HEK293T (cell line): ENCODE results near the gene ZNF436.
"Not testable (repeated sequence)": the region's sequence is repeated elsewhere in the genome, so short reads cannot be mapped to it uniquely, and the experiment has no call there.

Experiments used
- CTCF ChIA-PET: fragments of 350-600 bp; formaldehyde crosslinking; extraction: SDS; loops from one replicate; lab custom pipeline; 2021; ENCODE audit warnings: antibody characterized with exemption, inconsistent platforms; lab: Yijun Ruan, JAX
- POLR2A ChIA-PET: fragments of 350-600 bp; formaldehyde crosslinking; extraction: SDS; loops from one replicate; lab custom pipeline; 2020; ENCODE audit warnings: antibody characterized with exemption, inconsistent platforms; lab: Yijun Ruan, JAX
- DNase-seq: peaks from one replicate; pipeline ENCODE4 v3.0.0; 2012; ENCODE audit warnings: mixed read lengths; ENCODE audit errors: extremely low spot score
- BHLHE40 ChIP-seq: fragments of 450-650 bp; IDR thresholded peaks from 2 replicates; pipeline ENCODE4 v1.6.1; 2016; ENCODE audit warnings: mild to moderate bottlenecking, moderate library complexity, borderline replicate concordance
- CTBP1 ChIP-seq: fragments of 450-650 bp; IDR thresholded peaks from 2 replicates; pipeline ENCODE4 v1.6.1; 2016; ENCODE audit warnings: borderline replicate concordance
- ELF4 ChIP-seq: fragments of 450-650 bp; IDR thresholded peaks from 2 replicates; pipeline ENCODE4 v1.6.1; 2017; ENCODE audit warnings: antibody characterized with exemption
- FOXK2 ChIP-seq: fragments of 450-650 bp; IDR thresholded peaks from 2 replicates; pipeline ENCODE4 v1.6.1; 2016; ENCODE audit warnings: mild to moderate bottlenecking
- FOXM1 ChIP-seq: fragments of 450-650 bp; IDR thresholded peaks from 2 replicates; pipeline ENCODE4 v1.6.1; 2017; ENCODE audit warnings: mild to moderate bottlenecking, borderline replicate concordance
- HDGF ChIP-seq: fragments of 450-650 bp; IDR thresholded peaks from 2 replicates; pipeline ENCODE4 v1.6.1; 2017; ENCODE audit warnings: antibody characterized with exemption, borderline replicate concordance
- L3MBTL2 ChIP-seq: fragments of 450-650 bp; conservative IDR thresholded peaks from 2 replicates; pipeline ENCODE4 v1.6.1; 2016; ENCODE audit warnings: mild to moderate bottlenecking
- LEF1 ChIP-seq: fragments of 450-650 bp; IDR thresholded peaks from 2 replicates; pipeline ENCODE4 v1.6.1; 2017; ENCODE audit warnings: mild to moderate bottlenecking, borderline replicate concordance
- NFRKB ChIP-seq: fragments of 450-650 bp; IDR thresholded peaks from 2 replicates; pipeline ENCODE4 v1.6.1; 2016; ENCODE audit warnings: mild to moderate bottlenecking, moderate library complexity
- PKNOX1 ChIP-seq: fragments of 450-650 bp; IDR thresholded peaks from 2 replicates; pipeline ENCODE4 v1.6.1; 2016
- SP1 ChIP-seq: fragments of 450-650 bp; IDR thresholded peaks from 2 replicates; pipeline ENCODE4 v1.6.1; 2017
- SUZ12 ChIP-seq: fragments of 450-650 bp; IDR thresholded peaks from 2 replicates; pipeline ENCODE4 v1.6.1; 2016; ENCODE audit warnings: mild to moderate bottlenecking
- TARDBP ChIP-seq: fragments of 450-650 bp; IDR thresholded peaks from 2 replicates; pipeline ENCODE4 v1.6.1; 2016

The ZNF436 gene

GRCh38 chr1:23330846-23331245, 38.8 kb downstream of the ZNF436 start:
- CTCF ChIA-PET, result no interaction called here
- TF ChIP-seq SUZ12, result no peak
- no peak for TF ChIP-seq ELF4
- TF ChIP-seq BHLHE40, result no peak
- no peak for TF ChIP-seq NFRKB
- TF ChIP-seq LEF1, result no peak
- no peak for TF ChIP-seq SP1
- DNase-seq, result no peak
- POLR2A ChIA-PET, result no interaction called here

GRCh38 chr1:23325393-23325792, 44.2 kb downstream of the ZNF436 start:
- no peak for DNase-seq
- ChIA-PET CTCF (interaction anchor here (0.8 kb wide), 1 partner anchor 242 kb away, joined by 3 read pairs; no protein-coding TSS in a partner anchor), POLR2A (interaction anchor here (1.0 to 1.2 kb wide), 2 partner anchors 19 to 43 kb away, joined by 4 to 5 read pairs; partner anchors contain the start of gene HNRNPR)
- TF ChIP-seq HDGF (no peak), FOXK2 (no peak), TARDBP (no peak), SUZ12 (no peak), L3MBTL2 (no peak), NFRKB (no peak), LEF1 (no peak)

GRCh38 chr1:23322770-23323169, 46.9 kb downstream of the ZNF436 start:
- no peak for TF ChIP-seq TARDBP
- TF ChIP-seq ELF4, result no peak
- TF ChIP-seq HDGF, result no peak
- TF ChIP-seq FOXM1, result no peak
- TF ChIP-seq SUZ12, result no peak
- no peak for TF ChIP-seq CTBP1
- no peak for TF ChIP-seq PKNOX1
- no peak for TF ChIP-seq LEF1
- CTCF ChIA-PET, result no interaction called here
- POLR2A ChIA-PET, result interaction anchor here (2.3 kb wide), 1 partner anchor 22 kb away, joined by 7 read pairs; the partner anchor contains the start of gene HNRNPR

GRCh38 chr1:23310280-23310679, 59.4 kb downstream of the ZNF436 start:
- CTCF ChIA-PET, POLR2A ChIA-PET, DNase-seq: not testable (repeated sequence)

More at GRCh38 chr1:23322770-23323169, 46.9 kb downstream of the ZNF436 start:
- DNase-seq, result no peak
